Left cardiac atrium (tissue), 4 donors: ENCODE measurements around the gene LRCH3. TPM values are rescaled to one million over a fixed set of nuclear protein-coding genes. Genes with fewer than 3 reads are reported as not detected.

ENCODE experiments used
- ATAC-seq, 2 donors: fragments of 200-7000 bp; cut with Tn5 transposase; one replicate each; pipeline ENCODE4 v1.9.1; 2020; ENCODE audit warnings: mild to moderate bottlenecking in 2 of 2, moderate library complexity in 2 of 2
- DNase-seq: peaks from one replicate; pipeline ENCODE4 v3.0.0-alpha.2; 2020
- intact Hi-C, 2 donors: fragments of 100-400 bp; cut with DNase I; formaldehyde crosslinking; loops; one replicate each; pipeline versions ENCODE4 v1.14.1 to v1.15.1; 2022 to 2023
- long read RNA-seq: library from polyadenylated mRNA; unstranded; transcript quantifications from one replicate; pipeline ENCODE4 v2.0.0, GENCODE V29; 2021
- total RNA-seq, 2 donors: library from RNA; stranded (reverse); fragmentation: NEBNext Ultra II Directional; extraction: Animal tissue kit (Norgen Biotek cat#: 25700); gene quantifications; one replicate each; pipeline ENCODE4 v1.2.1, GENCODE V29; 2021
- donor health status: DM: no; HTN: yes; CAD: no.
- donor health status: DM: no; HTN: yes; CAD: no; lungs with severe emphysema.
- donor health status: DM: yes; HTN: yes; CAD: no.
- donor health status: Dilated cardiomyopathy.

Gene LRCH3
- 10 to 100 TPM; 21.3 to 35.3 TPM for total RNA-seq
- long read RNA-seq, full-length matches to known transcripts = 4 of 10 reads
- long read RNA-seq, partial matches to known transcripts = 2 of 10 reads
- long read RNA-seq, other reads (novel, unspliced or antisense) = 4 of 10 reads

DNA sequence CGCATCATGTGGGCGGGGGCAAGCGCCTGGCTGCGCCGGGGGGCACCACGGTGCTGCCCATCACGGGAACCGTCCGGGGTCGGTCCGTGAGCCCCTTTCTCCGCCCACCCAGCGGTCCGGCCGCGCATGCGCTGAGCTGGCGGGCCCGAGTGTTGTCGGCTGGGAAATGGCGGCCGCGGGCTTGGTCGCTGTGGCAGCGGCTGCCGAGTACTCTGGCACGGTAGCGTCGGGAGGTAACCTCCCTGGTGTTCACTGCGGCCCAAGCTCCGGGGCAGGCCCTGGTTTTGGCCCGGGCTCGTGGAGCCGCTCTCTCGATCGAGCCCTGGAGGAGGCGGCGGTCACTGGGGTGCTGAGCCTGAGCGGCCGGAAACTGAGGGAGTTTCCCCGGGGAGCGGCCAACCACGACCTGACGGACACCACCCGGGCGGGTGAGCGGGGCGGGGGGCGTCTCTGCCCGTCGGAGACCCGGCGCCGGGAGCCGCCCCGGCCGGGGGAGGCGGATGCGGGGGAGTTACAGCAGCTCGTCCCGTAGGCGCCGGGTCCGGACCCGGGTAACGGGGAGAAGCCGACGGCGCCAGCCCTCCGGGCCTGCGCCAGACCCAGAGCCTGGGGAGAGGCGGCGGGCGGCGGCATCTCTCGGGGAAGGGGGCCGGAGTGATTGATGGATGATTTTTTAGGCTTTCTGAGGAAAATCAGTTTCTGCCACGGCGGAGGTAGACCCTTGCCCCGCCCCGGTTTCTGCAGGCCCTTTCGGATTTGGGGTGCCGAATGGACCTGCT is at the start of gene LRCH3:
LRCH3 (plus strand) TSS at position 142 of the 779 bp plus-strand sequence; CDS start at position 167, 25 bp downstream.
- peak; percentile 91 to 92 for ATAC-seq
- intact Hi-C loops = no loop called here
- DNase-seq = peak; percentile 87

DNA sequence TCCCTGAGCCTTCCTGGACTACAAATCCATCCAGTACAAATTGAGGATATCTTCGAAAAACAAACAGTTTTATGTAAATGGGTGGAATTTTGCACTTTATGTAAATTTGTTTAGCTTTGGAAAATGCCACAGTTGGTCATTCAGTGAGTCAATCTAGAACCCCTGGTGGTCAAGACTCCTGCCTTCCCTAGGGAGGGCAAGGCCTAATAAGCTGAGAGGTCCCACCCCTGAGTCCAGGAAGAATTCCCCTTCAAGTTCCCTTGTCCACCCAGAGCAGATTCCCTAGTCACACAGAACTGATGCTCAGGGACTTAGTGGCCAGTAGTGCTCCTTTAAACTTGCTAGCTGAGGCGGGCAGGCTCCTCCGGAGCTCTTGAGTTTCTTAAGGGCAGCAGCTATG is 48.3 kb upstream of the LRCH3 start:
- DNase-seq (no peak), ATAC-seq (no peak)
- intact Hi-C loops = no loop called here

DNA sequence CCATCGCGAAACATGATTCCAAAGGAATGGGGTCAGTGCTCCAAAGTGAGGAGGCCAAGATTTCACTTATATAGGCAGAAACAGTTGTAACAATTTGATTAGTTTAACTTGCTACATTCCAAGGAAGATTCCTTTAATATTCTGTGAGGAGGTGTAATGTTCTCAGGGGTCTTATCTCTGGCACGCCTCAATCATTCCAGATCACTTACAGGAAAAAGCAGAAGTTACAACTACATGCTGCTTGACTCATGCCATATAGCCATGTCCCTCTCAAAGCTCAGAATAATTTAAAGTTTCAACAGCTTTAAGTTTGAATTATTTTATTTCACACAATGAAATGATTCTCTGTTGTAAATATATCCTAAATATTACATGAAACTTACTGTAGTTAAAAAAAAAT is 44.8 kb upstream of the LRCH3 start:
- DNase-seq (no peak), ATAC-seq (no peak)
- intact Hi-C loops = no loop called here

DNA sequence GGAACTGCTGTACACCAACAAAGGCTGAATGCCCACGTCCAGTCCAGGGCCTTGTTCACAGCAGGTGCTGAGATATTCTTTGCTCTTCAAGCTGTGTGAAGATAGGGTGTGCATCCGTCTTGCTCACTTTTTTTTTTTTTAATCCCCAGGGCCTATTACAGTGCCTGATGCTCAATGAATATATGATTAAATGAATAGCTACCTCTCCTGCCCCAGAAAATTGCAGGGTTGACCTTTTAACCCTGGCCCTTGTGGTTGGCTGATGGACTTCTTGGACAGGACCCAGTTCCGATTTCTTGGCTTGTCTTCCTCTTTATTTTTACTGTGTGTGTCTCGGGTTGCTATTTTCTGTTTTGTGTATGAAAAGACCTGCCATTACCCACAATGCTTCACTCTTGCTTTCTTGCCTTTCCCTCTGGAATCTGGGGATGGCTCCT is 44.2 kb upstream of the LRCH3 start:
- intact Hi-C loops = no loop called here
- DNase-seq = peak; percentile 22
- ATAC-seq = no peak

DNA sequence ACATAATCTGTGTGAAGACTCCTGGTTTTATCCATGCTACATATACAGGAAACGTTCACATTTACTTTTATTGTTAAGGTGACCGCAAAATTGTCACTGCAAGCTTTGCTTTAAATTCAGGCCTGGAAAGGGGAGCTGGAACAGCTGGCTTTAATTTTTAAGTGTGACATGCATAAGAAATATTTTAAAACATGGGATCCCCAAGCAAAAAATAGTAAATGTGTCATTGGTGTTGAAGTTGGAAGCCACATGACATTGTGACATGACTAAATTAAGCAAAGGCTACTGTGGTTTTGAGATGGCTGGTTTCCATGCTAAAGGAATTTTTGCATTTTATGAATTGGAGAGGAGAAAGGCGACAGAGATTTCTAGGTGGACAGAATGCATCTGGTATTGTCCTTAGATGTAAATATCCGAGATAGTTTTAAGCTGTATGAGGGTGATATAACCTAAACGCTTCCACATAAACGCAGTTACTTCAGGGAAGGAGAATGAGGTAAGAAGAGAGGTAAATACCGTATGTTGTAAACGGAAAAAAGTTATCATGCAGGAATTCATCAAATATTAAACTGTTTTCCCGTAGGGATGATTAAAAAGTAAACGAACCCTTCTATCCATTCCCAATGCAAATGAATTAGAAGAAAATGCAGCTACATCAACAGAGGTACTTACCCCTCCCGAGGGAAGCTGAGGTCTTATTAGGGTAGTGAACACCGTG is 42.3 kb upstream of the LRCH3 start:
- no peak for ATAC-seq
- intact Hi-C loops = loop anchor here in 1 of 2 donors (2.0 kb wide), 1 partner anchor 36 kb away; no protein-coding TSS in a partner anchor
- DNase-seq = no peak

DNA sequence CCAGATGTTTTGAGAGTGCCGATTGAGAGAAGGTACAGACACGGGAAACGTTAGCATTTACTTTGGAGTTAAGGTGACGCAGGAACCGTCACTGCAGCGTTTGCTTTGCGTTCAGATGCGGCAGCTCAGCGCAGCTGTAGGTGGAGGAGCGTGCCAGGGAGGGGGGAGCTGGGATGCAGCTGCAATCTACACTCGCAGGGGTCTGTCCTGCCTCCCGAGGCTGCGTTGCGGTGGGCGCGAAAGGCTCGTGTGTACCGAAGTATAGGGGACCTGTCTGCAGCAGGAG is 41.8 kb upstream of the LRCH3 start:
- intact Hi-C loops = loop anchor here in 1 of 2 donors (2.0 kb wide), 1 partner anchor 36 kb away; no protein-coding TSS in a partner anchor
- peak; percentile 23 to 40 for ATAC-seq
- no peak for DNase-seq

DNA sequence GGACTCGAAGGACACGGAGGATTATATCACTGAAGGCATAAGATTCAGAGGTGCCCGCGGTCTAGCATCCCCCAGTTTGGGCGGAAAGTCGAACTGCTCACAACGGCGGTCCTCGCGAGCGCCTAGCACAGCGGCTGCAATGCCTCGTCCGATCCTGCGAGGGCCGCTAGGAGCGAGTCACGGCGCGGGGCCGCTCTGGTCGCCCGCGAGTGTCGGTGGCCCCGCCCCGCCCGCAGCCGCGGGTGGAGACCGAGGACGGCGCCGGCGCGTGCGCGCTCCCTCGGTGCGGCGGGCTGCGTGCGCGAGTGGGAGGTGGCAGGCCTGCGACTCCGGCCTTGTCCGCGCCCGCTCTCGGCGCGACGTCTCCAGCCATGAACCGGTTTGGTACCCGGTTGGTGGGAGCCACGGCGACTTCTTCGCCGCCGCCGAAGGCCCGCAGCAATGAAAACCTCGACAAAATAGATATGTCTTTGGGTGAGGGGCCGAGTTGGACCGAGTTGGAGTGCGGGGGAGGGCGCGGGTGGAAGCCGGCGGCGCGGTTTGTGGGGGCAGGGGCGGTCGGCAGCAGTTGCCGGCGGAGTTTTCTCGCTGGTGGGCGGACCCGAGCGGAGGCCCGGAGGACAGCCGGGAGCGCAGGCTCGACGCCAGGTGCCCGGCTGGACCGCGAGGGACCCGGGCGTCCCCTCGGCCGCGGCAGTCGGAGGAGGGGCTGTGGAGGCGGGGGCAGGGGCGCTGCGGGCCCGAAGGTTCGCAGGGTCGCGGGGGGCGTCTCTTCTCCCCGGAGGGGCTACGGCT is 41.3 kb upstream of the LRCH3 start, which contains the start of gene FYTTD1:
FYTTD1 (plus strand) TSS at position 283 of the 795 bp plus-strand sequence; CDS start at position 372, 89 bp downstream.
- intact Hi-C loops = loop anchor here in 1 of 2 donors (2.0 kb wide), 1 partner anchor 37 kb away; no protein-coding TSS in a partner anchor
- DNase-seq = peak; percentile 95
- peak; percentile 96 for ATAC-seq

DNA sequence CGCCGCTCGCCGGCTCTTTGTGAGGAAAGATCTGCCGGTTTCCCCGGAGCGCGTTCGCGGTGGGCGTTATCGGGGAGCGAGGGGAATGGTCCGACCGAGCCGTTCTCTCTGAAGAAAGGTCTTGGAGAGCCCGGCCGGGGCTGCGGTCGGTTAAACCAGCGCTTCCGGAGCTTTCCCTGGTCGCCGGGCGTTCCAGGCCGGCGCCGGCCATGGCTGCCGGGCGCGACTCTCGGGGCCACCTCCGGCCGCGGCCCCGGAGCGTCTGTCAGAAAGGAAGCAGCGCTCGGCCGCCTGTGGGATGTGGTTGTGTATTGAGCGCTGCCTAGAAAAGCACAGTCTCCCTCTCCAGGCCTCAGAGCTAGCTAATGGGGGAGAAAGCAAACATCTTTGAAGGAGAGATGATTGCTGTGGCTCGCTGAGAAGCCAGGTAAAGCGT is 40.6 kb upstream of the LRCH3 start:
- ATAC-seq (peak; percentile 75 to 79), DNase-seq (peak; percentile 78)
- intact Hi-C loops = no loop called here

DNA sequence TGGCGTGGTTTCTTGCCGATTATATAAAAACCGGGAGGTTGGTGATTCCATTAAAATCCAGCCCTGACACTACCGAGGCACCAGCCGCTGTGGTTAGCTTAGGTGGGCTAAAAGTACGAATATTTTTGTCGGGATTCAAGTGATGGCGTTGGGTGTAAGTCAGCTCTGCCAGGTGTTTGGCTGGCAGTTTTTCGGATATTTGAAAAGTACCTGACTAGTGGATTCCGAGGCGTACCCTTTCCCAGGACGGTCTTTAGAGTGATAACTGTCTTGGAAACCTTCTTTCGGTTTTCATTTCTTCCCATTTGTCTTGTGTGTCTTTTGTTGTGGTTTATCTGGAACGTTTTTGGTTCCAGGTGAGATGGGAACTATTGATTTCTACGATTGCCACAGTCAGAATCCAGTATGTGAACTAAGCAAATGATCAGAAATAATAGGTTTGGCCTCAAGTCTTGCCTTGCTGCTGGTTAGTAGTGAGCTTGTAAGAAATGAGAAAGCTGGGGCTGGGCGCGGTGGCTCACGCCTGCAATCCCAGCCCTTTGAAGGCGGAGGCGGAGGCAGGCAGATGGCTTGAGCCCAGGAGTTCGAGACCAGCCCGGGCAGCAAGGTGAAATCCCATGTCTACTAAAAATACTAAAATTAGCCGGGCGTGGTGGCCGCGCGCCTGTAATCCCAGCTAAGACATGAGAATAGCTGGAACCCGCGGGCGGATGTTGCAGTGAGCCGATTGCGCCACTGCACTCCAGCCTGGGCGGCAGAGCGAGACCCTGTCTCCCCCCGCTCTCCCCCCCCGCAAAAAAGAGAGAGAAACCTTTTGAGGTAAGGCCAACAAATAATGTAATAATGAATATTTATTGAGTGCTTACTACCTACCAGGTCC is 40.0 kb upstream of the LRCH3 start:
- intact Hi-C loops = no loop called here
- DNase-seq = peak; percentile 75
- ATAC-seq = peak; percentile 2 to 7

DNA sequence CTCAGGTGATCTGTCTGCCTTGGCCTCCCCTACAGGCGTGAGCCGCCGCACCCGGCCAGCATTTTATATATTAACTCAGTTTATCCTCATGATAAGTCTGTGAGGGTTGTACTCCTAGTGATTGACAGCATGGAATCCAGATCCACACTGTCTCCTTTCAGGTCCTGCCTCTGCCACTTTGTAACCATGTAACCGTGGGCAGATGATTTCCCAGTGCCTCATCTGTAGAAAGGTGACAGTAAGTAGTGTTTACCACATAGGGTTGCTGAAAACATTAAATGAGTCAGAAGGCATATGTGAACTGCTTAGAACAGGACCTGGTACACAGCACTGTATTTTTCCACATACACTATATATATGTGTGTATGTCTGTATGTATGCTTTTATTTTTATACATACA is 38.9 kb upstream of the LRCH3 start:
- DNase-seq = no peak
- intact Hi-C loops = no loop called here
- ATAC-seq = no peak

DNA sequence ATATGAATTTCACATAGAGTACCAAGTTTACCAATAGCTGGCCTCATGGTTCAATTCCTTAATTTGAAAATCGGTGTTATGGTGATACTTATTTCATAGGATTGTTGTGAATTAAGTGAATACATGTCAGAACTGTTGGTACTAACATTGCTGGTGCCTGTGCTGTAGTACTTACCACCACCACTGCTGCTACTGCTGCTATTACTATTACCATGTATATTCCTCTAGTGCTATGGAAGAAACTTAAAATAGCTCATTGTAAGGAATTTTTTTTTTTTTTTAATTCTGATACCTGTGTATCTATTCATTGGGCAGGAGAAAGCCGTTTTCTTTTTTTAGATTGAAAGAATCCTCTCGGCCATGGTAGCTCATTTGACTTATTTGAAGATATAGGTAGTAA is 37.8 kb upstream of the LRCH3 start:
- DNase-seq = no peak
- no peak for ATAC-seq
- intact Hi-C loops = no loop called here

DNA sequence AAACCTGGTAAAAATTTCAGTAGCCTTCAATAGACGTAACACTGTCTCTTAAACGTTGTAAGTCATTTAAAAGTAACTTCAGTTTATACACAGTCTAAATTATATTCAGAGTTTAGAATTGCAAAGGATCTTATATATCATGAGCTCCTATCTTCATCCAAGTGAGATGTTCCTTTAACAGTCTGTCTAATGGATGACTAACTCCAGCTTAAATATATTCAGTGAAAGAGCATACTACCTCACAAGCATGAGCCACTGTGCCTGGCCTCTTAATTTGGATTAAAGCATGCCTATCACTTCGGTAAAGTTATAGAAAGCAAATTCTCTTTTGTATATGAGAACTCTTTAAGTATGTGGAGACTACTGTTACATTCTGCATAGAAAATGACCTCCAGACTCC is 34.4 kb upstream of the LRCH3 start:
- DNase-seq (no peak), ATAC-seq (no peak)
- intact Hi-C loops = no loop called here

DNA sequence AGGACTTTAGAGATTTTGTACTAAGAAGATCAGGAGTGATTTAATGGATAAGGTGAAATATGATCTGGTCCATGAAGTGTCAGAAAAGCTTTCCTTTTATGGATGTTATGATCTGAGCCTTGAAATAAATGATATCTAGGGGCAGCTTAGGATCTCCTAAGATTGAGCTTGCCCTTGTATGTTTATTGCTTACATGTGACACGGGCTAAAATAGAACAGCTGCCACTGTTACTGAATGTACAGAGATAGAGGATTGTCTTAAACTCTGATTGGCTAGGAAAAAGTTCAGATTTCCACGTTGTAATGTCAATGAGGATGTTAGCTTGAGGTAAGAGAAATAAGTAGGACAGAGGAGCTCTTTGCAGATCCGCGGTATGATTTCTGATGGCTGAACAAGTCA is 32.5 kb upstream of the LRCH3 start:
- ATAC-seq = no peak
- DNase-seq = no peak
- intact Hi-C loops = no loop called here

DNA sequence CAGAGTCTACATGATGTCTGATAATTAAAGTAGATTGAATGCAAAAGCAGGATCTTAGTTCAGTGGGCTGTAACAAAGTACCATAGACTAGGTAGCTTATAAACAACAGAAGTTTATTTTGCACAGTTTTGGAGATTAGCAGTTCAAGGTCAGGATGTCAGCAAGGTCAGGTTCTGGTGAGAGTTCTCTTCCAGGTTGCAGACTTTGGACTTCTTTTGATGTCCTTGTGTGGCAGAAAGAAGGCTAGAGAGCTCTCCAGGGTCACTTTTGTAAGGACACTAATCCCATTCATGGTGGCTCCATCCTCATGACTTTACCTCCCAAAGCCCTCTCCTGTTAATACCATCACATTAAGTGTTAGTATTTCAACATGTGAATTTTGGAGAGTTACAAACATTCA is 29.3 kb upstream of the LRCH3 start:
- ATAC-seq (no peak), DNase-seq (no peak)
- intact Hi-C loops = no loop called here

DNA sequence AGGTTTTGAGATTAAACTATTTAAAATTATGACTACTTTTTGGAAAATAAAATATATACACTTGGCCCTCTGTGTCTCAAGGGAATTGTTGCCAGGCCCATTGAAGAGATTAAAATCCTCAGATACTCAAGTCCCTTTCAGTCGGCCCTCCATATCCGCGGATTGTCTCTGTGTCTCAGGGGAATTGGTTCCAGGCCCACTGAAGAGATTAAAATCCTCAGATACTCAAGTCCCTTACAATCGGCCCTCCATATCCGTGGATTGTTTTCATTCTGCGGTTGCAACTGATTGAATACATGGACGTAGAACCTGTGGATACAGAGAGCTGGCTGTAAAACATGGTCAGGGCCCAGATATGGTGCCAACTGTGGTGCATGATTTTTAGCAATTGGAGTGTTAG is 15.7 kb upstream of the LRCH3 start:
- ATAC-seq = no peak
- intact Hi-C loops = no loop called here
- no peak for DNase-seq

DNA sequence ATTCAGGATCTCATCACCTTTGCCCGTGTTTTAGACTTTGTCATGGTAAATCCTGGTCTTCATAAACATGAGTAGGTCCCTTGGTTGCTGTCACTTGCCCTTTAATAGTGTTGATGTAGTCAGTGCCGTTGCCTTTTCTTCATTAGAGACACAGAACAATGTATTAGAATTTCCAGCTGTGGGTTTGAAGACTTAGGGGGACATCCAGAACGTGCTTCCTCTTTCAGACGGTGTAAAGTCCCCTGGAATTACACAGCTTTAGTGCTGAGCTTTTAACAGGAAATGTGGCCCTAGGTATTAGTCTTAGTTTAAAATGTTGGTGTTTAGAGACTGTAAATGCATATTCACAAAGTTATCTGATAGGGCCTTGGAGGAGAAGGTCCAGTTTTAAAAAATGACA is 8.8 kb upstream of the LRCH3 start:
- ATAC-seq = no peak
- DNase-seq = no peak
- intact Hi-C loops = no loop called here

DNA sequence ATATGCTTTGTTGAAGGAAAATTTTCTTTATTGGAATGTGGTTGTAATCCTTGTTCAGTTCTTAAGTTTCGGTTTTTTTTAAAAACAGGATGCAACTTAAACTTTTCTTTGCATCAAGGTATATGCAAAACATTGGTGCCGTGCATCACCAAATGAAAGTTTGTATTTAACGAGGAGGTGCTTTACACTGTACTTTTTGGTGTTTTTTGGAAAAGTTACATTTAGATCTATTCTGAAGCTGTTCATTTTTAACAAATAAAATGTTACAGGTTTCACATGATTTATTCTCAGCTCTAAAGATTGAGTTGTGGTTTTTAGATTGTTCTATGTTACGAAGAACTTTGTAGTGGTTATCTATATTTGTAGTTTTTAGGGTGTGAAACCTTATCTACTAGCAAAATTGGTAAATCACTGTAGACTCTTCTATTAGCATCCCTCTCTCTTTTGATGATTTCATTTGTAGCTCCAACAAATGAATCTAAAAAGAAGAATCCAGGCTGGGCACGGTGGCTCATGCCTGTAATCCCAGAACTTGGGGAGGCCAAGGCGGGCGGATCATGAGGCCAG is 7.0 kb upstream of the LRCH3 start:
- intact Hi-C loops = no loop called here
- DNase-seq = no peak
- no peak for ATAC-seq

DNA sequence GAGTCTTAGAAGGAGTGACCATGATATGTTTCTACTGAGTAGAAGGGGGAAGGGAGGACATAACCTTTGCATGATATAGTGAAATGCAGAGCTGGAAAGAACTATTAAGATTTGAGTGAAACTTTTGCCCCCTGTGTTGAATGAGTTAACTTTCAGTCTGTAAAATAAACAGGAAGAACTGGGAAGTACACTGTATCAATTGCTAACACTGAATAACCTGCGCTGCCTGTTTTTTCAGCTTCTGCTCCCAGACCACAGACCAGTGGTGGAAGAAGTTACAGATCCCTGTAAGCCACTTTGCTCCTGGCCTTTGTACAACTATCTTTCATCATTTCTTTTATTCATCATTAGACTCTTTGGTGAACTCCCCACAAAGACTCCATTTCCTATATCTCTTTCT is 3.6 kb upstream of the LRCH3 start:
- intact Hi-C loops = no loop called here
- DNase-seq = no peak
- no peak for ATAC-seq
